Breast epithelium (tissue), 3 donors: Measurements from ENCODE around the gene PKNOX1.
"Not testable (repeated sequence)": the region's sequence is repeated elsewhere in the genome, so short reads cannot be mapped to it uniquely, and the experiment has no call there.

Experiments
- POLR2A ChIP-seq: fragments of 450-650 bp; IDR thresholded peaks from one replicate; pipeline ENCODE4 v1.6.1; 2016; ENCODE audit warnings: antibody characterized with exemption, mild to moderate bottlenecking, moderate library complexity
- TF ChIP-seq, protein P1 (sequence below), 3 donors: fragments of 450-650 bp; IDR thresholded peaks; one replicate each; pipeline ENCODE4 v1.5.1; 2016 to 2017; ENCODE audit warnings: antibody characterized with exemption in 3 of 3, mild to moderate bottlenecking in 3 of 3, moderate library complexity in 3 of 3

DNA sequence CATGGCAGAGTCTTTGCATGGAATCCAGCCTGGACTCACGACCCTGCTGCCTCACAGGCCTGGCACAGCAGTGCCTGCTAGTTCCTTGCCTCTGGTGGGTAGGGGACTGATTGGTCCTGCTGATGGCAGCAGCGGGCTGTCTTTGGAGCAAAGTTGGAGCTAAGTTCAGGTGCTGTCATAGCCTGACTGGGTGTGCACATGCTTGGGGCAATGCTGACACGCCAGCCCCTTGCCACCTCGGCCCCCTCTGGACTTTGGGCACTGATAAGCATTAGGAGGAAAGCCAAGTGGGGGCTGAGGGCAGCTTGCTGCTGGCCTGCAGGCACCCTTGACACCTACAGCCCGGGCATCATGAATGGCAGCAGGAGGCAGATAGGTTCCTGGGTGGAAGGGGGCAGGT is 67.8 kb downstream of the PKNOX1 start:
- TF ChIP-seq, protein P1, sequence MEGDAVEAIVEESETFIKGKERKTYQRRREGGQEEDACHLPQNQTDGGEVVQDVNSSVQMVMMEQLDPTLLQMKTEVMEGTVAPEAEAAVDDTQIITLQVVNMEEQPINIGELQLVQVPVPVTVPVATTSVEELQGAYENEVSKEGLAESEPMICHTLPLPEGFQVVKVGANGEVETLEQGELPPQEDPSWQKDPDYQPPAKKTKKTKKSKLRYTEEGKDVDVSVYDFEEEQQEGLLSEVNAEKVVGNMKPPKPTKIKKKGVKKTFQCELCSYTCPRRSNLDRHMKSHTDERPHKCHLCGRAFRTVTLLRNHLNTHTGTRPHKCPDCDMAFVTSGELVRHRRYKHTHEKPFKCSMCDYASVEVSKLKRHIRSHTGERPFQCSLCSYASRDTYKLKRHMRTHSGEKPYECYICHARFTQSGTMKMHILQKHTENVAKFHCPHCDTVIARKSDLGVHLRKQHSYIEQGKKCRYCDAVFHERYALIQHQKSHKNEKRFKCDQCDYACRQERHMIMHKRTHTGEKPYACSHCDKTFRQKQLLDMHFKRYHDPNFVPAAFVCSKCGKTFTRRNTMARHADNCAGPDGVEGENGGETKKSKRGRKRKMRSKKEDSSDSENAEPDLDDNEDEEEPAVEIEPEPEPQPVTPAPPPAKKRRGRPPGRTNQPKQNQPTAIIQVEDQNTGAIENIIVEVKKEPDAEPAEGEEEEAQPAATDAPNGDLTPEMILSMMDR (IDR thresholded peaks at IDR 0.05) = not testable (repeated sequence)
- not testable (repeated sequence) for TF ChIP-seq POLR2A
